Transverse colon (tissue), 4 donors: ENCODE data around the gene KRTAP17-1. TPM values are rescaled to one million over a fixed set of nuclear protein-coding genes. Genes with fewer than 3 reads are reported as not detected.

Experiments
- DNase-seq: peaks from one replicate; pipeline ENCODE4 v3.0.0-alpha.2; 2019
- H3K27ac ChIP-seq, 4 donors: fragments of 200-600 bp; sonication (generic); 2 replicates each; pipeline ENCODE4 v1.5.1; 2016 to 2018; ENCODE audit warnings: inconsistent platforms in 4 of 4
- H3K27me3 ChIP-seq: fragments of 200-600 bp; sonication (generic); 2 replicates; pipeline ENCODE4 v1.5.1; 2017; ENCODE audit warnings: inconsistent platforms
- H3K36me3 ChIP-seq, 4 donors: fragments of 200-600 bp; sonication (generic); 2 replicates each; pipeline ENCODE4 v1.5.1; 2017 to 2019; ENCODE audit warnings: inconsistent platforms in 4 of 4
- H3K4me1 ChIP-seq, 4 donors: fragments of 200-600 bp; sonication (generic); 2 replicates each; pipeline ENCODE4 v1.5.1; 2017 to 2020; ENCODE audit warnings: inconsistent platforms in 4 of 4
- H3K4me3 ChIP-seq, 4 donors: fragments of 200-600 bp; sonication (generic); 1 replicate in 1 of 4; 2 replicates in 3 of 4; pipeline versions ENCODE4 v1.5.1 to v1.6.1; 2017 to 2019; ENCODE audit warnings: inconsistent platforms in 4 of 4
- H3K9me3 ChIP-seq, 2 donors: fragments of 200-600 bp; sonication (generic); 2 replicates each; pipeline ENCODE4 v1.5.1; 2017 to 2019; ENCODE audit warnings: inconsistent platforms in 2 of 2
- EP300 ChIP-seq: sonication (generic); formaldehyde crosslinking; IDR thresholded peaks from one replicate; pipeline ENCODE4 v1.6.1; 2017; ENCODE audit warnings: antibody characterized with exemption, low read depth
- POLR2A ChIP-seq: fragments of 450-650 bp; IDR thresholded peaks from one replicate; pipeline ENCODE4 v1.6.1; 2016; ENCODE audit warnings: antibody characterized with exemption, mild to moderate bottlenecking, moderate library complexity
- POLR2AphosphoS5 ChIP-seq, 3 donors: sonication (generic); formaldehyde crosslinking; IDR thresholded peaks; one replicate each; pipeline ENCODE4 v1.6.1; 2016; ENCODE audit warnings: antibody characterized with exemption in 3 of 3
- WGBS, 2 donors: methylation state at CpG; one replicate each; pipeline ENCODE4 v1.1.5; 2018; ENCODE audit warnings: low coverage in 1 of 2; 5-methylcytosine and 5-hydroxymethylcytosine counted together
- in situ Hi-C, 4 donors: fragments of 200-750 bp; cut with MboI; loops; one replicate each; pipeline versions ENCODE4 v1.15.0 to v1.15.1; 2017; ENCODE audit warnings: low sequenced_read_pairs in 3 of 4, low pct_ligation_motif_present in 1 of 4, low pct_unique_long_range_greater_than_20kb in 1 of 4
- intact Hi-C: fragments of 100-400 bp; cut with DNase I; formaldehyde crosslinking; loops from one replicate; pipeline ENCODE4 v1.15.1; 2023; ENCODE audit warnings: low total_unique reads
- total RNA-seq, 4 donors: library from RNA; depleted of rRNA; stranded (reverse); fragments of >200 nt; gene quantifications; one replicate each; pipeline ENCODE4 v1.1.0, GENCODE V29; 2016
- TF ChIP-seq, protein P1 (sequence below), 5 experiments: fragments of 200-600 bp in 3 of 5; fragments of 450-650 bp in 2 of 5; sonication (generic) in 3 of 5; IDR thresholded peaks; 1 replicate in 2 of 5; 2 replicates in 3 of 5; pipeline ENCODE4 v1.5.1; 2016 to 2017; ENCODE audit warnings: antibody characterized with exemption in 5 of 5, inconsistent platforms in 3 of 5, mild to moderate bottlenecking in 2 of 5, moderate library complexity in 1 of 5

The KRTAP17-1 gene
- total RNA-seq, 4 donors from 2014 or later = not detected

DNA sequence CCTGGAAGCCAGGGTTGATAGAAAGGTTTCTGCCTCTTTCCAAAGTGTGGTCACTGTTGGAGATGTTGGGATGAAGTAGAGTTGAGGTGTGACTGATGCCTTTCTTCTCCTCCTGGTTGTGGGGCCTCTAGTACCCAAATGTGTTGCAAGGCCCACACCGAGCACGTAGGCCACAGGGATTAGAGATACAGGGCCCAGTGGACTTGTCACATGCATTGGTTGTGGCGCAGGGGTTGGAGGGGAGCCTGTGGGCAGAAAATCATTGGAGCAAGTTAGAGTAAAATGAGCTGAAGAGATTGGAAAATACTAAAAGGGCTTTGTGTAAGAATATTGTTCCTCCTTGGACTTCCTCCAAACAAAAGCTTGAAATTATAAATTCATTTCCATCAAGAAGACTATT, 30.5 kb upstream of the KRTAP17-1 start:
- 92 to 100% methylated on average over 3 of the region's 3 CpGs for WGBS, 2 donors
- Histone ChIP-seq H3K4me3 (no peak overlapping the region), H3K9me3 (no peaks in the 10 kb centered on the region), H3K4me1 (no peaks in the 10 kb centered on the region), H3K27ac (no peak overlapping the region), H3K36me3 (no peaks in the 10 kb centered on the region), H3K27me3 (no peaks in the 10 kb centered on the region)
- intact Hi-C loops (no loop called here), in situ Hi-C loops (loop anchor here in 1 of 4 donors (25.0 kb wide), 1 partner anchor 534 kb away; the partner anchor contains the start of gene KRT10)
- no peak for DNase-seq
- TF ChIP-seq POLR2A = no peak
- TF ChIP-seq, protein P1, sequence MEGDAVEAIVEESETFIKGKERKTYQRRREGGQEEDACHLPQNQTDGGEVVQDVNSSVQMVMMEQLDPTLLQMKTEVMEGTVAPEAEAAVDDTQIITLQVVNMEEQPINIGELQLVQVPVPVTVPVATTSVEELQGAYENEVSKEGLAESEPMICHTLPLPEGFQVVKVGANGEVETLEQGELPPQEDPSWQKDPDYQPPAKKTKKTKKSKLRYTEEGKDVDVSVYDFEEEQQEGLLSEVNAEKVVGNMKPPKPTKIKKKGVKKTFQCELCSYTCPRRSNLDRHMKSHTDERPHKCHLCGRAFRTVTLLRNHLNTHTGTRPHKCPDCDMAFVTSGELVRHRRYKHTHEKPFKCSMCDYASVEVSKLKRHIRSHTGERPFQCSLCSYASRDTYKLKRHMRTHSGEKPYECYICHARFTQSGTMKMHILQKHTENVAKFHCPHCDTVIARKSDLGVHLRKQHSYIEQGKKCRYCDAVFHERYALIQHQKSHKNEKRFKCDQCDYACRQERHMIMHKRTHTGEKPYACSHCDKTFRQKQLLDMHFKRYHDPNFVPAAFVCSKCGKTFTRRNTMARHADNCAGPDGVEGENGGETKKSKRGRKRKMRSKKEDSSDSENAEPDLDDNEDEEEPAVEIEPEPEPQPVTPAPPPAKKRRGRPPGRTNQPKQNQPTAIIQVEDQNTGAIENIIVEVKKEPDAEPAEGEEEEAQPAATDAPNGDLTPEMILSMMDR (IDR thresholded peaks at IDR 0.05) = no peak
- TF ChIP-seq POLR2AphosphoS5 (IDR thresholded peaks at IDR 0.05) = no peak
- TF ChIP-seq EP300 = no peak

DNA sequence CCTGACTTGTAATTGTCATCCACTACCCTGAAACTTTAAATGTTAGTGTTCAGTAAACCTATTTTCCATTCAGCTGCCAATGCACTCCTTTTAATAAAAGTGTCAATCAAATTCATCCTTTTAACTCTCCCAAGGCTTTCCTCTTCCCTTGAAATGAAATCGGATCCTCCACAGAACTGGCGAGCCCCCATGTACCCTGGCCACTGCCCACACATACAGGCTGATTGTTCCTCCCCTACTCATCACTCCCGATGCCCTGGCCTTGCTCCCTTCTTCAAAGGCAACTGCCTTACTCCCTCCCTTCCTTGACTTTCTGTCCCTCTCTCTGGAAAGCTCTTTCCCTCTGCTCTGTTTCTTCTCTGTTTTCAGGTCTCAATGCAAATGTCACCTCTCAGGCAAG, 27.5 kb upstream of the KRTAP17-1 start:
- intact Hi-C loops = no loop called here
- in situ Hi-C loops = loop anchor here in 1 of 4 donors (25.0 kb wide), 1 partner anchor 531 kb away; the partner anchor contains the start of gene KRT10
- DNase-seq = no peak
- H3K27me3 ChIP-seq = no peaks in the 10 kb centered on the region
- H3K27ac ChIP-seq = no peak overlapping the region
- no peaks in the 10 kb centered on the region for H3K9me3 ChIP-seq
- TF ChIP-seq POLR2A = no peak
- TF ChIP-seq EP300 = no peak
- TF ChIP-seq, protein P1 (IDR thresholded peaks at IDR 0.05) = no peak
- no peak for TF ChIP-seq POLR2AphosphoS5 (IDR thresholded peaks at IDR 0.05)
- H3K4me1 ChIP-seq = peaks cover 0 to 5% (median 0%) of the 10 kb centered on the region in 4 donors
- WGBS, 2 donors = 83 to 86% methylated on average over 2 to 3 of the region's 3 CpGs
- H3K36me3 ChIP-seq = no peaks in the 10 kb centered on the region
- no peak overlapping the region for H3K4me3 ChIP-seq

DNA sequence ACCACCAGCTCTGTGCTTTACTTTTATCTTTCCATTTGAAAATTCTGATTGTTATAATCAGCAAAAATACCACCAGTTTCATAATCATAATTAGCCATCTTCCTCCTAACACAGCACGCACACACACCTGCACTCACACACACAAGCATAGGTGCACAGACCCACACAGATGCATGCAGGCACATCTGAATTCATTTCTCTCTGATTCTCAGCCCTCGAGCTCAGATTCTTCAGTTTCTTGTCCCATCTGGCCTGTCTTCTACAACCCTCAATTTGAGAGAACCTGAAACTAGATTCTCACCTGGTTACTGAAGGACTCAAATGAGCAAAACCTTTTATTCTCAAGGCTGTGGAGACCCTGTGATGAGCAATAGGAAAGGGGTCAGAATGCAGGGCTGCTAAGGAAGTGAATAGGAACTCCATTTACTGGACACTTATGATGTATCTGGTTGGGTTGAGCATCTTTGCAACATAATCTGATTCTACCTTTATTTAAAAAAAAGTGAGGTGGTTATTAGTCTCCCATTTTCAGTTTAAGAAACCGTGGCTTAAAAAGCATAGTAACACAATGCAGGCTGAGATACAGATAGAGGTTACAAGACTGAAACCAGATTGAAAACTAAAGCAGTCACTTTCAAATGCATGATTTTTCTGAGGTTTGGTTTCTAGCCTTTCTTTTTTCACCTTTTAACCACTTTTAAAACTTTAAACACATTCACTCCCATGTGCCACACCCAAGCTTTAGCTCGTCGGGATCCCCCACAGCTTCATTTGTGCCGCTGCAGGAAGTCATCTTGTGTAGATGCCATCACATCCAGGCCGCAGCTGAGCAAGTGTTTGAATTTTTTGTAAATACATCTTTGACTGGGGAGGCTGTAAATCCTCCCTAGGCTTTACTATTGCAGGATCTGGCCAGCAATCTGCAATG, 25.7 kb upstream of the KRTAP17-1 start:
- Histone ChIP-seq H3K27ac (no peak overlapping the region), H3K27me3 (no peaks in the 10 kb centered on the region), H3K36me3 (no peaks in the 10 kb centered on the region), H3K4me1 (peaks cover 0 to 5% (median 0%) of the 10 kb centered on the region in 4 donors), H3K9me3 (no peaks in the 10 kb centered on the region), H3K4me3 (no peak overlapping the region)
- in situ Hi-C loops (loop anchor here in 1 of 4 donors (25.0 kb wide), 1 partner anchor 529 kb away; the partner anchor contains the start of gene KRT10), intact Hi-C loops (no loop called here)
- WGBS, 2 donors = 43 to 65% methylated on average over 6 to 7 of the region's 7 CpGs
- TF ChIP-seq EP300 = no peak
- TF ChIP-seq, protein P1 (IDR thresholded peaks at IDR 0.05) = no peak
- TF ChIP-seq POLR2A = no peak
- no peak for TF ChIP-seq POLR2AphosphoS5 (IDR thresholded peaks at IDR 0.05)
- no peak for DNase-seq

DNA sequence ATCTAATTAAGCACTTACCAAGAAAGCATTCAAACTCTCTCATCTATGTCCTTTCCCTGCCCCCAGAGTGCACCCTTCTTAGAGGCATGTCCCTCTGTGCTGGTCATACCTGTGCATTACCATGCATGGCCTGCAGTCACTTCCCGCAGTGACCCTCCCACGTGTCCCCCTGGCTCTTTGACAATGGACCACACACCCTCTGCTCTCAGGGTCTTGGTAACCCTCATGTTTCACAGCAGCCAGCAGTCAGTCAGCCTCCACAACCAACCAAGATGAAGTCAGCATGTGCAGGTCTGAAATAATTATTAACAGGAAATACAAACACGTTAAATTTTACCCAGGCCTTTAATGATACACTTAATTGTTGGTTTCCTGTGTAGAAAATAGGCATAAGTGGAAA, 25.0 kb upstream of the KRTAP17-1 start:
- no peaks in the 10 kb centered on the region for H3K27me3 ChIP-seq
- H3K4me3 ChIP-seq = no peak overlapping the region
- no peak overlapping the region for H3K27ac ChIP-seq
- in situ Hi-C loops = loop anchor here in 1 of 4 donors (25.0 kb wide), 1 partner anchor 528 kb away; the partner anchor contains the start of gene KRT10
- TF ChIP-seq EP300 = no peak
- TF ChIP-seq, protein P1 (IDR thresholded peaks at IDR 0.05) = no peak
- TF ChIP-seq POLR2AphosphoS5 (IDR thresholded peaks at IDR 0.05) = no peak
- TF ChIP-seq POLR2A = no peak
- 46 to 51% methylated on average over 3 of the region's 3 CpGs for WGBS, 2 donors
- H3K9me3 ChIP-seq = no peaks in the 10 kb centered on the region
- H3K4me1 ChIP-seq = peaks cover 0 to 5% (median 0%) of the 10 kb centered on the region in 4 donors
- intact Hi-C loops = no loop called here
- H3K36me3 ChIP-seq = no peaks in the 10 kb centered on the region
- DNase-seq = no peak
